K562 (cell line): ENCODE data around the gene PPM1H. TPM values are rescaled to one million over a fixed set of nuclear protein-coding genes. Genes with fewer than 3 reads are reported as not detected.

Source experiments
- CBX1 ChIP-seq: sonication (generic); IDR thresholded peaks from 2 replicates; pipeline ENCODE4 v1.6.1; 2016; ENCODE audit warnings: antibody characterized with exemption, low read depth, mild to moderate bottlenecking
- CBX3 ChIP-seq, 2 experiments: IDR thresholded peaks; 1 replicate in 1 of 2; 2 replicates in 1 of 2; pipeline ENCODE4 v1.6.1; 2012; ENCODE audit warnings: inconsistent platforms in 2 of 2, low read length in 2 of 2, borderline replicate concordance in 1 of 2, control low read depth in 1 of 2
- CBX5 ChIP-seq: IDR thresholded peaks from 2 replicates; pipeline ENCODE4 v1.6.1; 2014; ENCODE audit warnings: low read depth, borderline replicate concordance
- DNMT1 ChIP-seq: fragments of 450-650 bp; IDR thresholded peaks from 2 replicates; pipeline ENCODE4 v1.6.1; 2016; ENCODE audit warnings: antibody characterized with exemption, mild to moderate bottlenecking
- ESRRA ChIP-seq: fragments of 450-650 bp; IDR thresholded peaks from 2 replicates; pipeline ENCODE4 v1.6.1; 2014; ENCODE audit warnings: low read depth, mild to moderate bottlenecking, moderate library complexity, borderline replicate concordance
- GABPB2 ChIP-seq: fragments of 250-450 bp; sonication (Bioruptor Pico); conservative IDR thresholded peaks from 2 replicates; pipeline ENCODE4 v1.5.1; 2021; ENCODE audit warnings: mild to moderate bottlenecking
- KLF13 ChIP-seq: fragments of 450-650 bp; IDR thresholded peaks from 2 replicates; pipeline ENCODE4 v1.6.1; 2016; ENCODE audit warnings: missing genetic modification characterization, low read depth, mild to moderate bottlenecking, missing compliant biosample characterization, moderate library complexity, borderline replicate concordance
- KLF6 ChIP-seq: fragments of 250-450 bp; sonication (Bioruptor Pico); IDR thresholded peaks from 2 replicates; pipeline ENCODE4 v1.4.0; 2020; ENCODE audit warnings: mild to moderate bottlenecking, moderate library complexity, borderline replicate concordance
- LARP7 ChIP-seq: fragments of 450-650 bp; IDR thresholded peaks from 2 replicates; pipeline ENCODE4 v1.6.1; 2016
- POLR2AphosphoS2 ChIP-seq: IDR thresholded peaks from 2 replicates; pipeline ENCODE4 v1.6.1; 2012; ENCODE audit warnings: low read length, improper control_type of control experiment
- PPARD ChIP-seq: fragments of 250-450 bp; sonication (Bioruptor Pico); IDR thresholded peaks from 2 replicates; pipeline ENCODE4 v1.8.0; 2022; ENCODE audit warnings: inconsistent platforms, mild to moderate bottlenecking, moderate library complexity
- SIN3A ChIP-seq, 2 experiments: fragments of 150-350 bp in 1 of 2; IDR thresholded peaks; 2 replicates each; pipeline ENCODE4 v1.6.1; 2011 to 2016; ENCODE audit warnings: borderline replicate concordance in 2 of 2, low read depth in 2 of 2, low read length in 2 of 2, mild to moderate bottlenecking in 2 of 2, moderate library complexity in 2 of 2; ENCODE audit not compliant: control insufficient read depth in 1 of 2
- TCF7L2 ChIP-seq: fragments of 150-350 bp; IDR thresholded peaks from 2 replicates; pipeline ENCODE4 v1.6.1; 2016; ENCODE audit warnings: low read depth, mild to moderate bottlenecking, low read length, moderate library complexity
- ZFX ChIP-seq: sonication (generic); formaldehyde crosslinking; IDR thresholded peaks from 2 replicates; pipeline ENCODE4 v1.8.0; 2022; ENCODE audit warnings: mild to moderate bottlenecking, missing genetic modification reagents, moderate library complexity
- polyA plus RNA-seq, 8 experiments: library from polyadenylated mRNA; depleted of rRNA in 4 of 8; stranded (reverse) in 5 of 8; unstranded in 3 of 8; fragments of >200 nt; fragmentation: Nextera tagmentation in 2 of 8; fragmentation: Illumina TruSeq in 1 of 8; extraction: Ambion mirVana in 2 of 8; extraction: Trizol in 1 of 8; gene quantifications; 2 replicates each; pipeline versions ENCODE4 v1.2.1 to v1.2.3, GENCODE V29; 2011 to 2014; ENCODE audit warnings: inconsistent platforms in 1 of 8, missing spikeins in 1 of 8
- total RNA-seq, 7 experiments: library from RNA; depleted of rRNA in 6 of 7; stranded (reverse); fragments of >200 nt in 6 of 7; fragmentation: Illumina TruSeq in 2 of 7; extraction: Trizol in 2 of 7; gene quantifications; 2 replicates each; pipeline versions ENCODE4 v1.2.1 to v1.2.3, GENCODE V29; 2011 to 2021; ENCODE audit warnings: low replicate concordance in 1 of 7
- TF ChIP-seq, protein P1 (sequence below): fragments of 450-650 bp; IDR thresholded peaks from 2 replicates; pipeline ENCODE4 v1.6.1; 2014; ENCODE audit warnings: low read depth, mild to moderate bottlenecking, moderate library complexity, borderline replicate concordance
- TF ChIP-seq, protein P2 (sequence below): fragments of 450-650 bp; IDR thresholded peaks from 2 replicates; pipeline ENCODE4 v1.6.1; 2018; ENCODE audit warnings: mild to moderate bottlenecking, low read depth; ENCODE audit not compliant: partially characterized antibody
- TF ChIP-seq, protein P3 (sequence below): fragments of 250-450 bp; sonication (Bioruptor Pico); IDR thresholded peaks from 2 replicates; pipeline ENCODE4 v1.4.0; 2020; ENCODE audit warnings: mild to moderate bottlenecking, moderate library complexity, borderline replicate concordance

The PPM1H gene
- total and polyA plus RNA-seq, 9 of the 15 experiments (the other 6 are each of a cell fraction or from before 2014, with no cell fraction given) = 5.3 to 29.3 (median 11.3) TPM

DNA sequence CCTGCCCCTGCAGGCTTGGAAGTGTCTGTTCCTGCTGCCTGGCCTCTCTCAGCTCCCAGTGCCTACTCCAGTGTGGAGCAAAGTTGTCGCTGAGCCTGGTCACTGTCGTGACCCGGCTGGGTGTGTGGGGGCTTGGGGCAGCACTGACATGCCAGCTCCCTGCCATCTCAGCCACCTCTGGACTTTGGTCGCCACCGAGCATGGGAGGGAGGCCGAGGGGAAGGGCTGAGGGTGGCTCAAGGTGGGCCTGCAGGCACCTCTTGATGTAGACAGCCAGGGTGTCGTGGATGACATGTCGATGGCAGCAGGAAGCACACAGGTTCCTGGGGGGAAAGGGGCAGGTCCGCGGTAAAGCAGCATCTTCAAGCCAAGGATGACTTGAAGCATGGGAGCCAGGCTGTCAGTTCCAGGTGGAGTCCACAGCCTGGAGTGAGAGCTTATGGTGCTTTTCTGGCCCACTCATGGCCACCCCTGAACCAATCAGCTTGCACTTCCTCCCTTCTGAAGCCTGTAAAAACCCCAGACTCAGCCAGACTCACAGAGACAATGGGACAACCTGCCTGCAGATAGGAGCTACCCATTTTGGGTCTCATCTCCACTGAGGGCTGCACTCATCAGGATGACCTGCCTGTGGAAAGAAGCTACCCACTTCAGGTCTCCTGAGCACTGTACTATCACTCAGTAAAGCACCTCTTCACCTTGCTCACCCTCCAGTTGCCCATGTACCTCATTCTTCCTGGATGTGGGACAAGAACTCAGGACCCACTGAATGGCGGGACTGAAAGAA is 258.2 kb downstream of the PPM1H start (continued):
- TF ChIP-seq PPARD (CRISPR knock-in tag) (no peak), DNMT1 (no peak), KLF6 (no peak), CBX3 (IDR thresholded peaks at IDR 0.05; ENCODE audit: borderline replicate concordance in 1 of 2, low read length in 2 of 2) (peak in 1 of 2 experiments; percentile 70; a peak in 1 of 3 replicates), GABPB2 (CRISPR knock-in tag) (no peak), KLF13 (tag) (no peak), SIN3A (IDR thresholded peaks at IDR 0.05; ENCODE audit: borderline replicate concordance in 2 of 2, control insufficient read depth in 1 of 2, low read depth in 2 of 2, low read length in 2 of 2) (no peak), ZFX (CRISPR knock-in tag) (no peak), ESRRA (no peak), CBX1 (no peak), POLR2AphosphoS2 (no peak), LARP7 (no peak), CBX5 (peak; percentile 80; the same call in 1 of the 2 replicates), TCF7L2 (no peak)
- TF ChIP-seq, protein P1, sequence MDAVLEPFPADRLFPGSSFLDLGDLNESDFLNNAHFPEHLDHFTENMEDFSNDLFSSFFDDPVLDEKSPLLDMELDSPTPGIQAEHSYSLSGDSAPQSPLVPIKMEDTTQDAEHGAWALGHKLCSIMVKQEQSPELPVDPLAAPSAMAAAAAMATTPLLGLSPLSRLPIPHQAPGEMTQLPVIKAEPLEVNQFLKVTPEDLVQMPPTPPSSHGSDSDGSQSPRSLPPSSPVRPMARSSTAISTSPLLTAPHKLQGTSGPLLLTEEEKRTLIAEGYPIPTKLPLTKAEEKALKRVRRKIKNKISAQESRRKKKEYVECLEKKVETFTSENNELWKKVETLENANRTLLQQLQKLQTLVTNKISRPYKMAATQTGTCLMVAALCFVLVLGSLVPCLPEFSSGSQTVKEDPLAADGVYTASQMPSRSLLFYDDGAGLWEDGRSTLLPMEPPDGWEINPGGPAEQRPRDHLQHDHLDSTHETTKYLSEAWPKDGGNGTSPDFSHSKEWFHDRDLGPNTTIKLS = no peak
- TF ChIP-seq, protein P2, sequence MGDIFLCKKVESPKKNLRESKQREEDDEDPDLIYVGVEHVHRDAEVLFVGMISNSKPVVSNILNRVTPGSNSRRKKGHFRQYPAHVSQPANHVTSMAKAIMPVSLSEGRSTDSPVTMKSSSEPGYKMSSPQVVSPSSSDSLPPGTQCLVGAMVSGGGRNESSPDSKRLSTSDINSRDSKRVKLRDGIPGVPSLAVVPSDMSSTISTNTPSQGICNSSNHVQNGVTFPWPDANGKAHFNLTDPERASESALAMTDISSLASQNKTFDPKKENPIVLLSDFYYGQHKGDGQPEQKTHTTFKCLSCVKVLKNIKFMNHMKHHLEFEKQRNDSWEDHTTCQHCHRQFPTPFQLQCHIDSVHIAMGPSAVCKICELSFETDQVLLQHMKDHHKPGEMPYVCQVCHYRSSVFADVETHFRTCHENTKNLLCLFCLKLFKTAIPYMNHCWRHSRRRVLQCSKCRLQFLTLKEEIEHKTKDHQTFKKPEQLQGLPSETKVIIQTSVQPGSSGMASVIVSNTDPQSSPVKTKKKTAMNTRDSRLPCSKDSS = peak; percentile 81
- TF ChIP-seq, protein P3, sequence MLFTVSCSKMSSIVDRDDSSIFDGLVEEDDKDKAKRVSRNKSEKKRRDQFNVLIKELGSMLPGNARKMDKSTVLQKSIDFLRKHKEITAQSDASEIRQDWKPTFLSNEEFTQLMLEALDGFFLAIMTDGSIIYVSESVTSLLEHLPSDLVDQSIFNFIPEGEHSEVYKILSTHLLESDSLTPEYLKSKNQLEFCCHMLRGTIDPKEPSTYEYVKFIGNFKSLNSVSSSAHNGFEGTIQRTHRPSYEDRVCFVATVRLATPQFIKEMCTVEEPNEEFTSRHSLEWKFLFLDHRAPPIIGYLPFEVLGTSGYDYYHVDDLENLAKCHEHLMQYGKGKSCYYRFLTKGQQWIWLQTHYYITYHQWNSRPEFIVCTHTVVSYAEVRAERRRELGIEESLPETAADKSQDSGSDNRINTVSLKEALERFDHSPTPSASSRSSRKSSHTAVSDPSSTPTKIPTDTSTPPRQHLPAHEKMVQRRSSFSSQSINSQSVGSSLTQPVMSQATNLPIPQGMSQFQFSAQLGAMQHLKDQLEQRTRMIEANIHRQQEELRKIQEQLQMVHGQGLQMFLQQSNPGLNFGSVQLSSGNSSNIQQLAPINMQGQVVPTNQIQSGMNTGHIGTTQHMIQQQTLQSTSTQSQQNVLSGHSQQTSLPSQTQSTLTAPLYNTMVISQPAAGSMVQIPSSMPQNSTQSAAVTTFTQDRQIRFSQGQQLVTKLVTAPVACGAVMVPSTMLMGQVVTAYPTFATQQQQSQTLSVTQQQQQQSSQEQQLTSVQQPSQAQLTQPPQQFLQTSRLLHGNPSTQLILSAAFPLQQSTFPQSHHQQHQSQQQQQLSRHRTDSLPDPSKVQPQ (CRISPR knock-in tag) = no peak
